Liver (tissue), 9 donors: Measurements from ENCODE around the gene PCDH15. TPM values are rescaled to one million over a fixed set of nuclear protein-coding genes. Genes with fewer than 3 reads are reported as not detected.

Source experiments
- DNase-seq: peaks from one replicate; pipeline ENCODE4 v3.0.0-alpha.2; 2017; ENCODE audit warnings: low spot score
- H3K27ac ChIP-seq, 2 donors: one replicate each; pipeline ENCODE4 v1.7.0; 2013; ENCODE audit warnings: inconsistent platforms in 2 of 2, low read length in 2 of 2, control low read depth in 1 of 2, low read depth in 1 of 2, mild to moderate bottlenecking in 1 of 2
- H3K27me3 ChIP-seq, 4 donors: one replicate each; pipeline versions ENCODE4 v1.6.1 to v1.7.0; 2013; ENCODE audit warnings: low read length in 3 of 4, inconsistent platforms in 1 of 4, mild to moderate bottlenecking in 1 of 4, moderate library complexity in 1 of 4; ENCODE audit not compliant: control insufficient read depth in 4 of 4, insufficient read depth in 4 of 4
- H3K36me3 ChIP-seq, 4 donors: one replicate each; pipeline versions ENCODE4 v1.6.1 to v1.7.0; 2013; ENCODE audit warnings: low read length in 3 of 4, mild to moderate bottlenecking in 3 of 4, low read depth in 1 of 4, moderate library complexity in 1 of 4; ENCODE audit not compliant: control insufficient read depth in 4 of 4, insufficient read depth in 3 of 4
- H3K4me1 ChIP-seq, 4 donors: one replicate each; pipeline versions ENCODE4 v1.6.1 to v1.7.0; 2013; ENCODE audit warnings: low read length in 3 of 4, mild to moderate bottlenecking in 3 of 4, moderate library complexity in 1 of 4; ENCODE audit not compliant: control insufficient read depth in 4 of 4, insufficient read depth in 4 of 4
- H3K4me3 ChIP-seq, 3 donors: one replicate each; pipeline versions ENCODE4 v1.6.1 to v1.7.0; 2013; ENCODE audit warnings: low read length in 3 of 3, control low read depth in 1 of 3, low read depth in 1 of 3, mild to moderate bottlenecking in 1 of 3
- H3K9ac ChIP-seq, 2 donors: one replicate each; pipeline ENCODE4 v1.7.0; 2013; ENCODE audit warnings: low read length in 2 of 2, mild to moderate bottlenecking in 2 of 2, moderate library complexity in 2 of 2, control low read depth in 1 of 2, low read depth in 1 of 2
- H3K9me3 ChIP-seq, 4 donors: one replicate each; pipeline versions ENCODE4 v1.6.1 to v1.7.0; 2013; ENCODE audit warnings: low read length in 3 of 4; ENCODE audit not compliant: control insufficient read depth in 4 of 4
- EGR1 ChIP-seq, 2 donors: IDR thresholded peaks; 2 replicates each; pipeline ENCODE4 v1.6.1; 2016 to 2018; ENCODE audit warnings: antibody characterized with exemption in 2 of 2, low read depth in 2 of 2
- FOXA1 ChIP-seq: IDR thresholded peaks from 2 replicates; pipeline ENCODE4 v1.6.1; 2016; ENCODE audit warnings: antibody characterized with exemption
- FOXA2 ChIP-seq: IDR thresholded peaks from 2 replicates; pipeline ENCODE4 v1.6.1; 2016; ENCODE audit warnings: antibody characterized with exemption
- GABPA ChIP-seq, 2 donors: IDR thresholded peaks in 1 of 2; conservative IDR thresholded peaks in 1 of 2; 2 replicates each; pipeline ENCODE4 v1.6.1; 2016; ENCODE audit warnings: antibody characterized with exemption in 2 of 2, mild to moderate bottlenecking in 1 of 2, moderate library complexity in 1 of 2
- HNF4A ChIP-seq, 2 donors: conservative IDR thresholded peaks; 2 replicates each; pipeline ENCODE4 v1.6.1; 2016; ENCODE audit warnings: antibody characterized with exemption in 2 of 2, mild to moderate bottlenecking in 2 of 2
- NR2F2 ChIP-seq: IDR thresholded peaks from 2 replicates; pipeline ENCODE4 v1.6.1; 2016; ENCODE audit warnings: antibody characterized with exemption
- RAD21 ChIP-seq, 2 donors: IDR thresholded peaks; 2 replicates each; pipeline ENCODE4 v1.6.1; 2016; ENCODE audit warnings: antibody characterized with exemption in 2 of 2, mild to moderate bottlenecking in 2 of 2
- RXRA ChIP-seq, 2 donors: IDR thresholded peaks; 2 replicates each; pipeline ENCODE4 v1.6.1; 2017 to 2018; ENCODE audit warnings: antibody characterized with exemption in 2 of 2, mild to moderate bottlenecking in 1 of 2
- TAF1 ChIP-seq: conservative IDR thresholded peaks from 2 replicates; pipeline ENCODE4 v1.6.1; 2016; ENCODE audit warnings: antibody characterized with exemption, mild to moderate bottlenecking
- YY1 ChIP-seq: IDR thresholded peaks from 2 replicates; pipeline ENCODE4 v1.6.1; 2016; ENCODE audit warnings: antibody characterized with exemption, mild to moderate bottlenecking
- ZBTB33 ChIP-seq: IDR thresholded peaks from 2 replicates; pipeline ENCODE4 v1.6.1; 2016; ENCODE audit warnings: antibody characterized with exemption
- WGBS: extraction: QIAGEN DNeasy Blood & Tissue Kit; methylation state at CpG from one replicate; pipeline ENCODE4 v1.1.7; 2013; 5-methylcytosine and 5-hydroxymethylcytosine counted together
- polyA plus RNA-seq, 2 donors: library from polyadenylated mRNA; stranded (reverse) in 1 of 2; unstranded in 1 of 2; fragments of 200-250 nt in 1 of 2; fragments of >200 nt in 1 of 2; fragmentation: Nextera tagmentation in 1 of 2; extraction: Ambion mirVana in 1 of 2; gene quantifications; one replicate each; pipeline versions ENCODE4 v1.2.1 to v1.2.3, GENCODE V29; 2013 to 2015
- total RNA-seq, 2 donors: library from RNA; depleted of rRNA; stranded (reverse); fragments of >200 nt; gene quantifications; one replicate each; pipeline ENCODE4 v1.2.3, GENCODE V29; 2014
- TF ChIP-seq, protein P1 (sequence below): IDR thresholded peaks from 2 replicates; pipeline ENCODE4 v1.6.1; 2016; ENCODE audit warnings: antibody characterized with exemption
- TF ChIP-seq, protein P2 (sequence below): fragments of 150-350 bp; IDR thresholded peaks from 2 replicates; pipeline ENCODE4 v1.5.1; 2017; ENCODE audit warnings: improper control_type of control experiment, low read depth, low read length; ENCODE audit not compliant: missing input control
- donor health status: healthy.
- donor health status: healthy.
- donor health status: healthy.
- donor health status: healthy.
- donor health status: healthy.

The PCDH15 gene
- total and polyA plus RNA-seq, 4 donors: 0.05 TPM; not detected in 3

GRCh38 chr10:54722075-54722474 lies 79.0 kb downstream of the PCDH15 start:
- DNase-seq: no peak
- Histone ChIP-seq H3K4me1 (no peaks in the 10 kb centered on the region), H3K4me3 (no peak overlapping the region), H3K27ac (no peak overlapping the region), H3K9ac (no peak overlapping the region), H3K9me3 (no peaks in the 10 kb centered on the region), H3K36me3 (no peaks in the 10 kb centered on the region), H3K27me3 (no peaks in the 10 kb centered on the region)
- TF ChIP-seq, protein P1, sequence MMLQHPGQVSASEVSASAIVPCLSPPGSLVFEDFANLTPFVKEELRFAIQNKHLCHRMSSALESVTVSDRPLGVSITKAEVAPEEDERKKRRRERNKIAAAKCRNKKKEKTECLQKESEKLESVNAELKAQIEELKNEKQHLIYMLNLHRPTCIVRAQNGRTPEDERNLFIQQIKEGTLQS: no peak
- TF ChIP-seq RAD21 (IDR thresholded peaks at IDR 0.05) (no peak), HNF4A (conservative IDR thresholded peaks at IDR 0.05) (no peak), TAF1 (no peak), FOXA2 (no peak)
- 93% methylated on average over 1 of the region's 1 CpG for WGBS

- DNase-seq: no peak
- Histone ChIP-seq H3K9me3 (no peaks in the 10 kb centered on the region), H3K36me3 (no peaks in the 10 kb centered on the region), H3K27ac (no peak overlapping the region), H3K4me3 (no peak overlapping the region), H3K27me3 (no peaks in the 10 kb centered on the region), H3K9ac (no peak overlapping the region), H3K4me1 (no peaks in the 10 kb centered on the region)
- TF ChIP-seq TAF1: no peak
- TF ChIP-seq, protein P1: no peak
- TF ChIP-seq FOXA2: no peak
- 63% methylated on average over 3 of the region's 3 CpGs for WGBS
Measured at GRCh38 chr10:54710918-54711317, 90.1 kb downstream of the PCDH15 start.

DNA sequence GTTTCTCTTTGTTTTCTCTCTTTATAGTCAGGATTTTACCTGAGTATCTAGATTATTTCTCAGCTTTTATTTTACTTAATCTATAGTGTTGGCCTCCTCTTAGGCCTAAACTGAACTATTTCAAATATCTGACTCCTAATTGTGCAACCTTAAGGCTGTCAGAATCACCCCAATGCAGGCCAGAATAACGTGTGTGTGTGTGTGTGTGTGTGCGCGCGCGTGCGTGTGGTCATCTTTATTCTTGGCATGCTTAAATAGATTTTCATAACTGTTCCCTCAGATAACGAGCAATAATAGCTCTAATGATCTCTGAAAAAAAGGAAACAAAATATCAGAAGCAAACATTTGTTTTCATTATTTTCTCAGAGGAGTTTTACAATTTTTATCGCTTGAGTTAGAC lies 92.4 kb downstream of the PCDH15 start:
- Histone ChIP-seq H3K36me3 (no peaks in the 10 kb centered on the region), H3K27ac (no peak overlapping the region), H3K9me3 (no peaks in the 10 kb centered on the region), H3K4me3 (no peak overlapping the region), H3K9ac (no peak overlapping the region), H3K4me1 (no peaks in the 10 kb centered on the region), H3K27me3 (no peaks in the 10 kb centered on the region)
- DNase-seq: no peak
- 73% methylated on average over 8 of the region's 8 CpGs for WGBS
- TF ChIP-seq RXRA (IDR thresholded peaks at IDR 0.05) (no peak), FOXA1 (no peak), ZBTB33 (no peak), FOXA2 (no peak), GABPA (IDR thresholded peaks at IDR 0.05 in 1 of 2, conservative IDR thresholded peaks at IDR 0.05 in 1 of 2) (no peak), EGR1 (IDR thresholded peaks at IDR 0.05; ENCODE audit: low read depth in 2 of 2) (no peak), YY1 (no peak), NR2F2 (no peak)
- TF ChIP-seq, protein P1: no peak
- TF ChIP-seq, protein P2, sequence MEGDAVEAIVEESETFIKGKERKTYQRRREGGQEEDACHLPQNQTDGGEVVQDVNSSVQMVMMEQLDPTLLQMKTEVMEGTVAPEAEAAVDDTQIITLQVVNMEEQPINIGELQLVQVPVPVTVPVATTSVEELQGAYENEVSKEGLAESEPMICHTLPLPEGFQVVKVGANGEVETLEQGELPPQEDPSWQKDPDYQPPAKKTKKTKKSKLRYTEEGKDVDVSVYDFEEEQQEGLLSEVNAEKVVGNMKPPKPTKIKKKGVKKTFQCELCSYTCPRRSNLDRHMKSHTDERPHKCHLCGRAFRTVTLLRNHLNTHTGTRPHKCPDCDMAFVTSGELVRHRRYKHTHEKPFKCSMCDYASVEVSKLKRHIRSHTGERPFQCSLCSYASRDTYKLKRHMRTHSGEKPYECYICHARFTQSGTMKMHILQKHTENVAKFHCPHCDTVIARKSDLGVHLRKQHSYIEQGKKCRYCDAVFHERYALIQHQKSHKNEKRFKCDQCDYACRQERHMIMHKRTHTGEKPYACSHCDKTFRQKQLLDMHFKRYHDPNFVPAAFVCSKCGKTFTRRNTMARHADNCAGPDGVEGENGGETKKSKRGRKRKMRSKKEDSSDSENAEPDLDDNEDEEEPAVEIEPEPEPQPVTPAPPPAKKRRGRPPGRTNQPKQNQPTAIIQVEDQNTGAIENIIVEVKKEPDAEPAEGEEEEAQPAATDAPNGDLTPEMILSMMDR: no peak
